Mucosa of gallbladder (tissue), 1 donor: ENCODE data around the gene NFATC2. TPM values are rescaled to one million over a fixed set of nuclear protein-coding genes. Genes with fewer than 3 reads are reported as not detected.

Source experiments
- DNase-seq: peaks from one replicate; pipeline ENCODE4 v3.0.0-alpha.2; 2020; ENCODE audit warnings: low spot score
- total RNA-seq: library from RNA; stranded (reverse); gene quantifications from one replicate; pipeline ENCODE4 v1.2.1, GENCODE V29; 2021
- donor health status: DM: no; HTN: no; CAD: no.

Gene NFATC2
- total RNA-seq, 1 donor from 2014 or later: 11.4 TPM

DNA sequence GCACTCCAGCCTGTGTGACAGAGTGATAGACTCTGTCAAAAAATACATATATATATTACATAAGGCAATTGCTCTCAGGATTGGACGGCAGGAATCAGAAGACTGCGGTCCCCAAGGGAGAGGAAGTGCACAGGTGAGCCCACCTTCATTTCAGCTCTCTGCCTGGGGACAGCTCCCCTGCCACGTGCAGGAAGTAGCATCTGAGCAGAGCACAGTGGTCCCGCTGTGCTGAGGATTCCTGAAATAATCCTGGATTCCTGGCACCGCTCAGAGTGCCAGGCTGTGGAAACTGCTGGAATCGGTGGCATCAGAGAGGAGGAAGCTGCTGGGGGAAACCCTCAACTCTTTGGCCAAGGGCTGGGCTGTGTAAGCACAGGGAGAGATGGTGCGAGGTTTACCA is 27.7 kb downstream of the NFATC2 start:
- no peak for DNase-seq

DNA sequence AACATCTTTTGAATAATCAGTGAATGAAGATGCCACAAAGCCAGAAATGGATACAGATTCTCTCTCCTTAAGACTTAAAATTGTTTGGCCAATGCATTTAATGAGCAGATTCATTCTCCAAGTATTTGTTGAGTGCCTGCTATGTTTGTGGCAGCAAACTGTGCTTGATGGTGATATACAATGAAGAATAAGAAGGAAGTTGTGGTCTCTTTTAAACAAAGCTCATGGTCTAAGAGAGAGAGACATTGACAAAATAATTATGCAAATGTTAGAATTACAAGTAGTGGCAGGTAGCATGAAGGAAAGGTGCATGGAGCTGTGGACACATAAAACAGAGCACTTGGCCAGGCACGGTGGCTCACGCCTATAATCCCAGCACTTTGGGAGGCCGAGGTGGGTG is 28.3 kb downstream of the NFATC2 start:
- no peak for DNase-seq

DNA sequence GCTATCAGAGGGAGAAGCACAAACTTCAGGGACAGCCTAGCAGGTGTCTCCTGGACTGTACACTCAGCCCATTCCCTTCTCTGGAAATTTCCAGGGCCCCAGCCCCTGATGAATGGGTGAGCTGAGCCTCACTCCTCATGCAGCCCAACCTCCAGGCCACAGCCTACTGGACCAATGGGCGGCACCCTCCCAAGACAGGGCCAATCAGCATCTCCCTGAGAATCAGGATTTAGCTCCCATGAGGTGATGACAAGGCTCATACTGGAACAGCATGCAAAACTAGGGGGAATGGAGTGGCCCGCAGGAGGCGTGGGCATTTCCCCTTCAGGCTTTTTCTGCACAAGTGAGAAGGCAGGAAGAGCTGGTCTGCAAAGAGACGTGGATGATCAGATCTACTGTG is 29.0 kb downstream of the NFATC2 start:
- DNase-seq: no peak

DNA sequence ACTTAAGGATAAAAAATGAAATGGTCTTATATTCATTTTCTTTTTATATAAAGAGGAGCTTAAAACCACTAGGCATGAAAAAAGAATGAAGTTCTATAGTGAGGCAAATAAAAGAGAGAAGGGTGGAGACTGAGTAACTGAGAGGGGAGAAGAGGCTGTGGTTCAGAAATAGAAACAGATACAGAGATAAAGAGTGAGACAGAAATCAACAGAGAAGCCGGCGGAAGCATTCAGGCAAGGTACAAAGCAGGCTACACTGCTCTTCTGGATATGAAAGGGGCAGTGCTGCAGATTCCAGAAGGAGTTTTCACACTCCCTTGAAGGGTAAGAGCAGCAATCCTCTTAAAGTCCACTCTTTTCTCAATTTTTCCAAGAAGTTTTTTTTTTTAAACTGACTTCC is 29.9 kb downstream of the NFATC2 start:
- DNase-seq: no peak

DNA sequence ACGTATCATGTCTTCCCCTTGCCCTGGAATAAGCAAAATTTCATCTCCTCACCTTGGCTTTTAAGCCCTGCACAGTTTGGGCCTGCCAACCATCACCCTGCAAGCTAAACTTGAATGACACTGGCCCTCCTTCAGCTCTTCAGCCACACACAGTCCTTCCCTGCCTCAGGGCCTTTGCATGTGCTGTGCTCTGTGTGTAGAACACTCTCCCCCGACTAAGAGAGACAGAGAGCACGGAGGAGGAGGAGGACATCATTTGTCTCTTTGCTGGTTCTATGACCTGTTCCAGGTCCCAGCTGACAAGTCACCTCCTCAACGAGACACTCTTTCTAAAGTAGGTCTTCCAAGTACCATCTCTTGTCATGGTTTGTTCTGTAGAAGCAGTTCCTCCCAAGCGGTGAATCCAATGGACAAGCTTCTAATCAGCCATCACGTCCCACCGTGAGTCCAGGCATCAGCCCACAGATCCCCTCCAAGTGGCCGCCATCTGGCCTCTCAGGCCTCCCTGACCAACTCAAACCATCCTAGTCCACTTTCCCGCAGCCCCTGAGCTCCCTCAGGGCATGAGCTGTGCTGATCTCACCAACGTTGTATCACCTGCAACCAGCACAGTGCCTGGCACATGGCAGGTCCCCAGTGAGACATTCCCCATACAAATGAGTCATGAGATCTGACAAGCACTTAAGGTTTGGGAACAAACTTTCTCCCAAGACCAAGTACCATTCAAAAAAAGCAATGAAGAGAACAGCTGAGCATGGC is 30.5 kb downstream of the NFATC2 start:
- DNase-seq: no peak

DNA sequence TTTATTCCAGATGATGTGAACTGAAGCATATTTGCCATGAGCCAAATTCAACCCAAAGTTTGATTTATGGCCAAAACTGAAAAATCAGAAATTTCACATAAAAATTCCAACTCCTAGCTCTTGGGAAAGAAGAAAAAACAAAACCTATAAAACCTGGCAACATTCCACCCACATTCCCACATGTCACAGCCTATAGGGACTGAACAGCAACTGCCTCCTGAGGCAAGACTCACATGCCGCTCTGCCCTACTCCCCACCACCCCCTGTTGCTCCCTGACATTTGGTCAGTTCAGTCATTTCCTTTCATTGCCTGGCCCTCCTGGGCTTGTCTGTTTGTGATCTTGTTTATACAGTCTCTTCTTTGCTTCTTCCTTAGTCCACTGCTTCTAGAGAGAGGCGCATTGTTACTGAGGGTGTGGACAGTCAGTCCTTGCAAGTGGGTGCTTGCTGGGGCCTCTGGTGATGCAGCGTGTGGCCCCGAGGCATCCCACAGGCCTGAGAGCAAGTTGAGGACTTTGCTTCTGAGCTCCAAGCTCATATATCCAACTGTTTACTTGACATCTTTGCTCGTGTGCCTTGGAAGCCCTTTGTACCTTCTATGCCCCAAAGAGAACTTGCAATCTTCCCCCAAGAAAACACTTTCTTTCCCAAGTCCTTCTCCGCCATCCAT is 31.4 kb downstream of the NFATC2 start:
- no peak for DNase-seq

DNA sequence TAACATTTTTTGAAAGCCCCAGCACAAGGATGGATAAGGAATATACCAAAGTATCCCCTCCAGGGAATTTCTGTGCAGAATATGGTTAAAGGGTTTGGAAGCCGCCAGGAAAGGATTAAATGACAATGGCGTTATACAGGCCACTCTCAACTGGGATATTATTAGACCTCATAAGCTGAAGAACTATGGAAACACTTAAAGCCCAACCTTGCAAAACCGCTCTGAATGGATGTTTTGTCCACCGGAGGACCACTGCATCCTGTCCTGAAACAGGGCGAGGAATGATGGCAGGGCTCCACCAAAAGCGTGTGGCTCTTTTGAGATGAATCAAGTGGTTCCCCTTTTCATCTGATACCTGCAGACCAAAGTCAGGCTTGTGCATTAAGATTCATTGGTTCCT is 32.4 kb downstream of the NFATC2 start:
- no peak for DNase-seq

DNA sequence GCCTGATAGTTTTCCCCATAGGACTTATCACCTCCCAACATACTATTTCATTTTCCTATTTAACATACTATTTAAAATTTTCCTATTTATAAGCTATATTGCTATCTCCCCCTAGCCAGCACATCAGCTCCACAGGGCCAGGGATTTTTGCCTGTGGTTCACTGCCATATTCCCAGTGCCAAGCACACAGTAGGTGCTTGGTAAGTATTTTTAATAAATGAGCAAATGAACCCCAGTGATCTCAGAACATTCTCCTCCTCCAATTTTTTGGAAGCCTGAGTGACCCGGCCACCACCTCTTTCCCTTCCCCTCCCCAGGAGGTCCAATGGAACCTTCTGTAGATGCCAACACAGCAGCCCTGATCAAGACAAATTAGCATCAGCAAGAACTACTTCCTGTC is 33.3 kb downstream of the NFATC2 start:
- DNase-seq: no peak

DNA sequence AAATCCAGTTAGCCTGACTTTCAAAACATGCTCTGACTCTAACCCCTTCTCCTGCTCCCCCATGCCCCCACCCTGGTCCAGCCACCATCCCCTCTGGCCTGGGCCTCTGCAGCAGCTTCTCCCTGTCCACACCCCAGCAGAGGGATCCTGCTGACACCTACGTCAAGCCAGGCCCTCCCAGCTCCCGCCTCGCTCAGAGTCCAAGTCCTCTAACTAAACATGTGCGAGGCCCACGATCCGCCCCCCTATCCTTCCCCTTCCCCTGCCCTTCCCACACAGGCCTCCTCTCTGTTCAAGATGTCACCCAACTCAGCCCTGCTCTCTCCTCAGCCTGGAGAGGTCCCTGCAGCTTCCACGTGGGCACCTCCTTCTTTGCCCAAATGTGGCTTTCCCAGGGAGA is 33.7 kb downstream of the NFATC2 start:
- no peak for DNase-seq

DNA sequence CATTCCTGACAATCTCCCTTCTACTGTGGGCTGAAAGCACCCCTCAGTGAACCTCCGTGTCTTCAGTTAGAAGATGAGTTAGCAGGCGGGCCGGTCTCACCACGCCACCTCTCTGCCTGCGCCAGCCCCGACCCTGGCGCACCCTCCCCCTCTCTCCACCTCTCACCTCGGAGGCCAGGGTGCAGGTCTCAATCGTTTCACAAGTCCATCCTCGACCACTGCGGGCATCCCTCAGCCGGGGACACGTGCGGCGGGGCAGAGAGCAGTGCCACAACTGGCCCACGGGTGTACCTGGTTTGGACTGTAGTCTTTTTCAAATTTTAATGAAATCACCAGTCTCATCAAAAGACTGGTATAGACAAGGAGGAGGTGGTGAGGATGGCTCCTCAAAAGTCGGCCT is 34.4 kb downstream of the NFATC2 start:
- no peak for DNase-seq

DNA sequence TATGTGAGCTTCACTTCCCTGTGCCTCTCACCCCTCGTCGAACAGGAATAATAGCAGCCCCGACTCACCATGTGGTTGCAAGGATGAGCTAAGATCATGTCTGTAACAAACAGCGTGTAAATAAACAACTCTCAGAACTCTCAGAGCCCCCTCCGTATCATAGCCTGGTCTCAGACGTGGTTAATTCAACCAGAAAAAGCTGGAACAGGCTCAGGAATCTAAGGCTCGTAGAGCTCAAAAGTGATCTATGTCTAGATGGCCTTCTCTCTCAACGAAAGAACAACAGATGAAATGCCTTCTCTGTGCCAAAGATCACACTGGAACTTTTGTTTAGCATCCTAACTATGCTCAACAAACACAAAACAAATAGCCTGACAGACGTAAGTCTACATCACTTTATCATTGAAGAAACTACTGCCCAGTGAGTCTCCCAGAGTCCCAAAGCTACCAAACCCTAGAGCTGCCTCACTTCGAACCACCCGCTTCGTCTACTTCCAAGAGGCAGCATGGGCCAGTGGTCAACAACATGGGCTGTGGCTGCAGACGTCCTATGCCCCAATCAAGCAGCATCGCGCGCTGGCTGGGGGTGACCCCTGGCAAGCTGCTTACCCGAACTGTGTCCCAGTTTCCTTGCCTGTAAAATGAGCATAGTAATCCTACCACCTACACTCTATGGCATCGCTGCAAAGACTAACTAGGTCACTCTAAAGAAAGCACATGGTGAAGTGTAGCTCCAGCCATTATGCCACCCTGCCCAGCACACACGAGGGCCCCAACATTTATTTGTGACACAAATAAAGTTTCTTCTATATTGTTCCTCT is 35.1 kb downstream of the NFATC2 start:
- DNase-seq: no peak

DNA sequence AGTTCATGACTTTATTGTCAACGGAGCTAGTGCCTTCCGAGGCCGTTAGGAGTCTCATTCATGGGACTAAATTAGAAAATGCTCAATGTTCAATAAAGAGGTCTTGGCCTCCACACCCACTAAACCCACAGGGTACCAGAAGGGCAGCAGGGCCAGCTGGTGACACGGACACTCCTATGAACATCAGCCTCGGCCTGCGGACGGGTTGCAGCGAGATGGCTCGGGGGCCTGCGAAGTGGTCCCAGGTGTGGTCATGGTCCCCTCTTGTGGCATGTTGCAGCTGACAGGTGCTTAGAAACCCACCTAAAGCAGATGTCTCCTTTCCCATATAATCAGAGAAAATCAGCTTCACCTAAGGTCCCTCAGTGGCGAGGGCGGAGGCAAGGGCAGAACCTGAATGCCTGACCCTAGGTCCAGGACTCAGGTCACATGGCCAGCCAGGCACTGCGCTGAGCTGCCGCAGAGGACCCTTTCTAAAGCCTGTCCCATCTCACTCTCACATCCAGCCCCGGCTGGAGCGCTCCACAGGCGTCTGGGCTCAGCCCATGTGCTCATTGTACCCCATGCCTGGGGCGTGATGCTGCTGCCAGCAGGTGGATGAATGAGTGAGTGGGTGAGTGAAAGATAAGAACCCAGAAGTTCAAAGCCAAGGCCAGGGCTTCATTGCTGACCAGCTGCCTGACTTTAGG is 35.8 kb downstream of the NFATC2 start:
- no peak for DNase-seq

DNA sequence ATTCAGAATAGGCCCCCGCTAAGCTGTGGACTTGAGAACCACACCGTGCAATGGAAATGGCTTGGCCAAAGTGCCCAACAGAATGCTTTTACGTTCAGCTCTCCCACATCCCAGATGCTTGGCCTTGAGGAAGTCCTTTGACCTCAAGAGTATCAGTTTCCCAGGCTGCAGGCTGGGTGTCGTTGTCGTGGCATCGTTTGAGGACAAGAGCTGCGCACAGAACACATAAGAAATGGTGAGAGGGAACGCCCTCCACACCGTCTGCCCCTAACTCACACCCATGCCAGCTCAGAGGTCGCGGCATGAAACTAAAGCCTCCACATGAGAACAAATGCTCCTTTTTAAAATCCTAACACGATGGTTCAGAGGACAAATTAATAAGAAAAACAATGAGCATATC is 37.0 kb downstream of the NFATC2 start:
- DNase-seq: no peak

DNA sequence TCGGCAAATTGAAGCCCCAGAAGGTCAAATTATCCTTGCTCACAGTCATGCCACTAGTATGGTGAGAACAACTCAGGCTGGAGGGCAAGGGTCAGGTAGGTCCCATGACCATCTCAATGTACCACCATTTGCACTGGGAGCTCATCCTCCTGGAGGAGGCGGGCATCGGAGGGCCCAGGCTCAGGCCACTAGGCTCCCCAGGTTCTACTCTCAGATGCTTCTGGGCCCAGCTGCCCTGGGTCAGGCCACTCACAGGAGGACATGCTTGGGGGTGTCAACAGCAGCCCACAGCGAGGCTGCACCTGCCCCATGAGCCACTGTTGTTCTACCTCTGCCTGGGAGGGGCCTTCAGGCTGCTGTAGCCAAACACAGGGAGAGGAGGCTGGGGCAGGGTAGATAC is 39.1 kb downstream of the NFATC2 start:
- DNase-seq: no peak

DNA sequence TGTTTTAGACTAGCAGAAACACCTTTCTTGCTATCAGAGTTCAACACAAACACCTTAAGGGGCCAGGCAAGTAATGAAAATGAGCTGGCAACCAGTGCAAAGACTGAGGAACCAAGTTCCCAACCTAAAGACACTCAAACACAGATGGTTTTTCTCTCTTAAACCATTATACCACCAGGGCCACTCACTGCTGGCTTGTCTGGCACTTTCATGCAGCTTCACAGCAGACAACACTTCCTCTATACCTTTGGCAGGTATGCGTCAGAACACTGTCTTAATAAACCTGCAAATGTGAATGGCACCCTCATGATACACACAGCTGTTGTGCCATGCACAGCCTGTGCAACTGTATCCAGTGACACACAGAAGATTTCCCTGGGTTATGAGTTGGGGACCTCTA is 41.6 kb downstream of the NFATC2 start:
- no peak for DNase-seq

DNA sequence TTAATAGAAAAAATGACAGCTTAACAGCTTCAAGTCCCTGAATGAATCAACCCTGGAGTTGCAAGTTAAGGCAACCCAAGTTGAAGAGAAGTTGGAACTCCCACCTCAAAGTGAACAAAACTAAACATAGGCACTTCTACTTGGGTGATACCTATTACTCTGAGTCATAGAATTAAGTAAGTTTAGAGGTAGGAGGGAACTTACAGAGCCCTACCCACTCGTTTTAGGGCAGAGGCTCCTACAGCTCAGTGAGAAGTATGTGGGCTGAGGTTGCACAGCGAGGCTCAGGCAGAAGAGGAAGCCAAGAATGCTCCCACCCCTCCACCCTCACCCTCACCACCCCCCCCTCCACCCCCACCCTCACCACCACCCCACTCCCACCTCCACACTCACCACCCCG is 42.2 kb downstream of the NFATC2 start:
- DNase-seq: no peak

DNA sequence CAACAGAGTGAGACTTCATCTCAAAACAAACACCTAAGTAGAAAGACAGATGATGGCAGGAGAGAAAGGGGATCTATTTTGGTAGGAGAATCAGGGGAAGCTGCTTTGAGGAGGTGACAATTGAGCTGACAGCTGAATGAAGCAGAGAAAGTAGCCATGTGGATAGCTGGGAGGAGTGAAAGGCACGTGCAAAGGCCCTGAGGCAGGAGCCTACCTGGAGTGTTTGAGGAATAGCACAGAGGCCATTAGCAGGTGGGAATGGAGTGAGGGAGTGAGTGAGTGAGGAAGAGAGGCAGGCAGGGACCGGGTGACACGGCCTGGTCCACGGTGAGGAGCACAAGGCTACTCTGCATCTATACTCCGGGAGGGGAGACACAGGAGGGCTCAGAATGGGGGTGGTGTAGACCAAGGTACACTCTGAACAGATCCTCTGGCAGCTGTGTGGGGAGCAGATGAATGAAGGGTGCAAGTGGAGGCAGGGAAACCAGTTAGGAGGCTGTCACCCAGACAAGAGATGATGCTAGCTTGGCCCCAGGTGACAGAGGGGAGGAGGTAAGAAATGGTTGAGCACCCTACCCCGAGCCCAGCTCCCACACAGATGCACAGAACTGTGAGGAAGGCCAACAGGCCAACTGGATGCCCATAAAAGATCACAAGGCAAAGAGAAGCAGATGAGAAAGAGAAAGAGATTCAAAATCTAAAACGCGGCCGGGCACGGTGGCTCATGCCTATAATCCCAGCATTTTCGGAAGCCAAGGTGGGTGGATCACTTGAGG is 43.6 kb downstream of the NFATC2 start:
- DNase-seq: no peak

DNA sequence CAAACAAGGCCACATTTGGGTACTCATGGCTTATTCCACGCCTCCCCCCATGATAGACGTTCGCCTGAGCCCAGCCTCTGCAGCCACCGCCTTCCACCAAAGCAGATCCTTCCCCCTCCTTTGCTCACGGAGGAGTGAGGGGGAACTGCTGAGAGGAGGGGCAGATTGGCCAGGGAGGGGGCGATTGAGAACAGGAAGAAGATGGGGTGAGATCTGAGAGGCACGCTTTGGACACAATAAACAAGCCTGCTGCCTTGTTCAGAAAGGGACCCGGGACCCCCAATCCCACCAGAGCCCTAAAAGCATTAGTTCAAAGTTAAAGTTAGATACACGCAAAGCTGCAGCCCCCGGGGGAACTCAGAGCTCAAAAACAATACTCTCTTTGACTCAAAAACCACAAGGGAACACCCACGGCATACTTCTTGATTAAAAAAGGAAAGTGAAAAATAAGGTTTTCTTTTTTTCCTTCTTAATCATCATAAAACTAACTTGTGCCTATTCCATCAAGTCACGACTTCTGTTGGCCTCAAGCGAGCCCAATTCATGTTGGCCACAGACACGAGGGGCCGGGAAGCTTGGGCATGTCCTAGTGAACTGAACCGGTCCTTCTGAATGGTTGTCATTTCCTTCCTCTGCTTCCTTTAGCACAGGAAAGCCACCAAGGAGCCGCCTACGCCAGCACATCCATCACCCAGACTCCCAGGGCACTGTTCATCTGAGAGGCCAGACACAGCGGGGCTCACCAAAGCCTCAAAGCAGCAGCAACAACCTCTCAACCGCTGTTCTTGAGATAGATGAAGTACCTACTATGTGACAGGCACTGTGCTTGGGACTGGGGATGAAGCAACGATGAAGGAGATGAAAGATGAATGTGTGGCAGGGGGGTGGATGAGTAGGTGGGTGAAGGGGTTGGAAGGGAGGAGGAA is 44.7 kb downstream of the NFATC2 start:
- DNase-seq: no peak

DNA sequence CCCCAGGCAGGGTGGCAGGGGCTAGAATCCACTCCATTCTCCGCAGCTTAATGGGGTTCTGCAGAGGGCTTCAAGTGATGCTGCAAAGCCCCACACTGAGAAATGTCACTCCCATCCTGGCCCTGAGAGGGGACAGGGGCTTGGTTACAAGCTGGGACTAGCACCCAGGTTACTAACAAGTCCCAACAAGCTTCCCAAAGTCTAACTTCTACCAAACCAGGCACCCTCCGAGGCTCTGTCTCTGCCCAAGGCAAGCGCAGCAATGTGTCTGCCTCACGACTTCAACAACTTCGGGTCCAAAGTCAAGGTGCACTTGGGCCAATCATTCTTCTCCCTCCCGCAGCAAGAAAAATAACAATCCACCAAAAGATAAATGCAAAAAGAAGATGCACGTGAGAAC is 45.6 kb downstream of the NFATC2 start:
- DNase-seq: no peak

DNA sequence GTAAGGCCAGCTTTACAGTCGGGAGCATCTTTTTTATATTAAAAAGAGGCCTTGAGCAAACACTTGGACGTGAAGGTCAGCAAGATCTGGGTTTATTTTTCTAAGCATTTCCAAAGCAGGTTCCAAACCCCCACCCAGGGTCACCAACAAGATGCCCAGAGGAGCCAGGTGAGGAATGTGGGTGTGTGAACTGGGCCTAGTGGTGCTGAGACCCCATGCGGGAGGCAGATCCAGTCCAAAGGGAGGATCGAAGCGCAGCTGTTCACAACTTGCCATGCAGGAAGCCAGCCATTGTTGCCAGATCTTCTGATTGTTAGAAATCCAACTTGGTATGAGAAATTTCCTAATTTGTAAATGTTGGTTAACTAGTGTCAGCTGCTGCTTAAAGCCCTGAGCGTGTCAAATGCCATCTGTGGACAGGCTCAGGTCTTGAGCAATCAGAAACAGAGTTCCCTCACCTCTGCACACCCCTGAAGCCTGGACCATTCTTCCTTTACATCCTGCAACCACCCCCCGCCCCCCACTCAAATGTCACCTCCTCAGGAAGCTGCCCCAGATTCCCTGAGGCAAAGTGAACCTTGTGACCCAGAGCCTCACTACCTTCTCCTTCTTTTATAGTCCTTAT is 46.5 kb downstream of the NFATC2 start:
- DNase-seq: no peak
